ENCODE results near the gene CAPN9.

CAPN9 gene

DNA sequence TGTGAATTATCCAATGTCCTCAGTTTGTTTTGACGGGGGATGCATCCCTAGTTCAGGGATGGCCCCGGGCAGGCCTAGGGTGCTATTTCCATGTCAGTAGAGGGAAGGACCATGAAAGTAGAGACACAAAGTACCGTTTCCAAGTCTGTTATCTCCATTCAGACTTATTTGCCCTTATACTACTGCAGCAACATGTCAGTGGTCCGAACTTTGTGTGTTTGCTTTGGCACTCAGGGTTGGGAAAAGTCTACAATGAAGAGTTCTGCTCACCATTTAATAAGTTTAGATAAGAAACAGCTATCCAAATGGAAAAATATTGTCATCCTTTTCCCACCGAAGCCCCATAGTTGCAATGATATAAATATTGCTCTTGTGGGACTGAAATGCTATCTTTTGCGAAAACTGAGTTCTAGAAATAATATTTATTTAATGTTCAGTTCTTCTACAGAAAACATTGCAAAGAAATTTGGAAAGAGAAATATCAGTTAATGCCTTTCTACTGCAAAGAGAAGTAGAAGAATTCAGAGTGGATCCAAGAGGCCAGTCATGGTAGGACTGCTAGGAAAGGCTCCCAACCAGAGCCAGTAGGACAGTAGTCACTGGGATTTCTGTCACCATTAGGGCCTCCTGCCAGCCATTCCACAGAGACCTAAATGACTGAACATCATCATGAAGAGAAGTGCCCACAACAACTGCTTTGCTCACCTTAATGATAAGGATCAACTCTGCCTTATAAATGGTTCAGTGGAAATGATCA lies 21.8 kb upstream of the CAPN9 start:
- no peak for ATAC-seq
- TF ChIP-seq PATZ1 (CRISPR knock-in tag; IDR thresholded peaks at IDR 0.05; ENCODE audit: borderline replicate concordance) = no peak
- no peak for TF ChIP-seq CREB5 (CRISPR knock-in tag; IDR thresholded peaks at IDR 0.05; ENCODE audit: low read depth)
- no peak for TF ChIP-seq ZC3H10 (CRISPR knock-in tag; IDR thresholded peaks at IDR 0.05)
- TF ChIP-seq ZFP30 (CRISPR knock-in tag; IDR thresholded peaks at IDR 0.05) = no peak
- TF ChIP-seq TSHZ2 (CRISPR knock-in tag; IDR thresholded peaks at IDR 0.05) = no peak

GRCh38 chr1:230728710-230729392 lies 18.3 kb upstream of the CAPN9 start:
- no peak for ATAC-seq
- TF ChIP-seq ARNTL (CRISPR knock-in tag; IDR thresholded peaks at IDR 0.05; ENCODE audit: borderline replicate concordance, low read depth) = no peak
- no peak for TF ChIP-seq PATZ1 (CRISPR knock-in tag; IDR thresholded peaks at IDR 0.05; ENCODE audit: borderline replicate concordance)
- no peak for TF ChIP-seq GLIS3 (CRISPR knock-in tag; IDR thresholded peaks at IDR 0.05)
- no peak for TF ChIP-seq TCF4 (CRISPR knock-in tag; IDR thresholded peaks at IDR 0.05; ENCODE audit: borderline replicate concordance)
- TF ChIP-seq CSDC2 (CRISPR knock-in tag; IDR thresholded peaks at IDR 0.05) = no peak
- no peak for TF ChIP-seq OSR1 (CRISPR knock-in tag; IDR thresholded peaks at IDR 0.05)
- no peak for TF ChIP-seq BACH2 (CRISPR knock-in tag; IDR thresholded peaks at IDR 0.05; ENCODE audit: borderline replicate concordance)
- TF ChIP-seq, protein P1, sequence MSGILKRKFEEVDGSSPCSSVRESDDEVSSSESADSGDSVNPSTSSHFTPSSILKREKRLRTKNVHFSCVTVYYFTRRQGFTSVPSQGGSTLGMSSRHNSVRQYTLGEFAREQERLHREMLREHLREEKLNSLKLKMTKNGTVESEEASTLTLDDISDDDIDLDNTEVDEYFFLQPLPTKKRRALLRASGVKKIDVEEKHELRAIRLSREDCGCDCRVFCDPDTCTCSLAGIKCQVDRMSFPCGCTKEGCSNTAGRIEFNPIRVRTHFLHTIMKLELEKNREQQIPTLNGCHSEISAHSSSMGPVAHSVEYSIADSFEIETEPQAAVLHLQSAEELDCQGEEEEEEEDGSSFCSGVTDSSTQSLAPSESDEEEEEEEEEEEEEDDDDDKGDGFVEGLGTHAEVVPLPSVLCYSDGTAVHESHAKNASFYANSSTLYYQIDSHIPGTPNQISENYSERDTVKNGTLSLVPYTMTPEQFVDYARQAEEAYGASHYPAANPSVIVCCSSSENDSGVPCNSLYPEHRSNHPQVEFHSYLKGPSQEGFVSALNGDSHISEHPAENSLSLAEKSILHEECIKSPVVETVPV (CRISPR knock-in tag; IDR thresholded peaks at IDR 0.05) = no peak
- TF ChIP-seq ZC3H10 (CRISPR knock-in tag; IDR thresholded peaks at IDR 0.05) = no peak
- no peak for TF ChIP-seq ZFP30 (CRISPR knock-in tag; IDR thresholded peaks at IDR 0.05)
- no peak for TF ChIP-seq ZNF8 (CRISPR knock-in tag; IDR thresholded peaks at IDR 0.05)
- TF ChIP-seq ZNF565 (CRISPR knock-in tag; conservative IDR thresholded peaks at IDR 0.05; ENCODE audit: low read depth) = no peak
- no peak for TF ChIP-seq TOX (CRISPR knock-in tag; IDR thresholded peaks at IDR 0.05; ENCODE audit: borderline replicate concordance)
- TF ChIP-seq SNAI2 (CRISPR knock-in tag; IDR thresholded peaks at IDR 0.05) = no peak
- no peak for TF ChIP-seq POU6F1 (CRISPR knock-in tag; IDR thresholded peaks at IDR 0.05; ENCODE audit: borderline replicate concordance, low read depth)
- TF ChIP-seq RARB (CRISPR knock-in tag; IDR thresholded peaks at IDR 0.05) = no peak
